ENCODE measurements around the gene RD3L.

GRCh38 chr14:103930051-103930604, 12.2 kb downstream of the RD3L start:
- TF ChIP-seq, protein P1, sequence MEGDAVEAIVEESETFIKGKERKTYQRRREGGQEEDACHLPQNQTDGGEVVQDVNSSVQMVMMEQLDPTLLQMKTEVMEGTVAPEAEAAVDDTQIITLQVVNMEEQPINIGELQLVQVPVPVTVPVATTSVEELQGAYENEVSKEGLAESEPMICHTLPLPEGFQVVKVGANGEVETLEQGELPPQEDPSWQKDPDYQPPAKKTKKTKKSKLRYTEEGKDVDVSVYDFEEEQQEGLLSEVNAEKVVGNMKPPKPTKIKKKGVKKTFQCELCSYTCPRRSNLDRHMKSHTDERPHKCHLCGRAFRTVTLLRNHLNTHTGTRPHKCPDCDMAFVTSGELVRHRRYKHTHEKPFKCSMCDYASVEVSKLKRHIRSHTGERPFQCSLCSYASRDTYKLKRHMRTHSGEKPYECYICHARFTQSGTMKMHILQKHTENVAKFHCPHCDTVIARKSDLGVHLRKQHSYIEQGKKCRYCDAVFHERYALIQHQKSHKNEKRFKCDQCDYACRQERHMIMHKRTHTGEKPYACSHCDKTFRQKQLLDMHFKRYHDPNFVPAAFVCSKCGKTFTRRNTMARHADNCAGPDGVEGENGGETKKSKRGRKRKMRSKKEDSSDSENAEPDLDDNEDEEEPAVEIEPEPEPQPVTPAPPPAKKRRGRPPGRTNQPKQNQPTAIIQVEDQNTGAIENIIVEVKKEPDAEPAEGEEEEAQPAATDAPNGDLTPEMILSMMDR (IDR thresholded peaks at IDR 0.05 in 2 of 3, conservative IDR thresholded peaks at IDR 0.05 in 1 of 3; ENCODE audit: borderline replicate concordance in 1 of 3, insufficient read depth in 1 of 3, low read depth in 2 of 3, low read length in 2 of 3), result no peak
- no peak for TF ChIP-seq POLR2A (IDR thresholded peaks at IDR 0.05; ENCODE audit: borderline replicate concordance, extremely low read depth, insufficient read depth, insufficient read length)
- no peak for TF ChIP-seq POLR2AphosphoS5 (IDR thresholded peaks at IDR 0.05; ENCODE audit: low read depth, low read length)
- TF ChIP-seq REST (IDR thresholded peaks at IDR 0.05; ENCODE audit: low read depth), result no peak
- TF ChIP-seq CEBPB (IDR thresholded peaks at IDR 0.05; ENCODE audit: low read depth), result no peak; the same call in 1 of the 2 replicates
- no peak for TF ChIP-seq YY1 (IDR thresholded peaks at IDR 0.05; ENCODE audit: extremely low read depth, insufficient replicate concordance, low read depth, low read length)
- TF ChIP-seq ZNF274 (IDR thresholded peaks at IDR 0.05; ENCODE audit: low read depth, low read length), result no peak
- TF ChIP-seq SIN3A (IDR thresholded peaks at IDR 0.05; ENCODE audit: low read depth), result no peak
